H1 (cell line): ENCODE results near the gene CYBA. TPM values are rescaled to one million over a fixed set of nuclear protein-coding genes. Genes with fewer than 3 reads are reported as not detected.

Experiments used
- CTCF ChIA-PET: fragments of 300-600 bp; sonication (Branson Sonifier 250); formaldehyde crosslinking; loops from one replicate; lab custom pipeline; 2021; ENCODE audit not compliant: partially characterized antibody; lab: Charles Lee
- POLR2A ChIA-PET: fragments of 300-600 bp; sonication (Branson Sonifier 250); formaldehyde crosslinking; loops from one replicate; lab custom pipeline; 2021; ENCODE audit warnings: inconsistent platforms; ENCODE audit not compliant: partially characterized antibody; lab: Charles Lee
- DNase-seq, 2 experiments: peaks; one replicate each; pipeline versions ENCODE4 v3.0.0 to v3.0.0-alpha.2; 2010 to 2022; ENCODE audit warnings: low spot score in 2 of 2, low read depth in 1 of 2, mixed read lengths in 1 of 2
- FAIRE-seq: peaks from 2 replicates; lab custom pipeline; 2011; peaks lifted over from hg19 to GRCh38; lab: Jason Lieb, UNC
- H2AFZ ChIP-seq: 2 replicates; pipeline ENCODE4 v1.8.1; 2012; ENCODE audit warnings: low read length, inconsistent platforms
- H2AK5ac ChIP-seq: 2 replicates; pipeline ENCODE4 v1.6.1; 2013; ENCODE audit warnings: low read depth, low read length
- H2BK120ac ChIP-seq: replicated peaks from 2 replicates; pipeline ENCODE3; 2013; ENCODE audit warnings: low read depth, low read length, inconsistent platforms
- H2BK12ac ChIP-seq: 2 replicates; pipeline ENCODE4 v1.6.1; 2013; ENCODE audit warnings: low read depth, low read length
- H2BK15ac ChIP-seq: 2 replicates; pipeline ENCODE4 v1.6.1; 2013; ENCODE audit warnings: low read length
- H2BK20ac ChIP-seq: 2 replicates; pipeline ENCODE4 v1.6.1; 2013; ENCODE audit warnings: low read length
- H2BK5ac ChIP-seq: 2 replicates; pipeline ENCODE4 v1.6.1; 2013; ENCODE audit warnings: low read depth, low read length
- H3K14ac ChIP-seq: 2 replicates; pipeline ENCODE4 v1.6.1; 2013; ENCODE audit warnings: inconsistent platforms; ENCODE audit not compliant: insufficient read length
- H3K18ac ChIP-seq: 2 replicates; pipeline ENCODE4 v1.6.1; 2013; ENCODE audit warnings: low read length; ENCODE audit errors: extremely low read depth
- H3K23ac ChIP-seq: 2 replicates; pipeline ENCODE4 v1.6.1; 2013; ENCODE audit warnings: inconsistent platforms; ENCODE audit not compliant: insufficient read length
- H3K23me2 ChIP-seq: 2 replicates; pipeline ENCODE4 v1.6.1; 2013; ENCODE audit warnings: low read depth, low read length
- H3K27ac ChIP-seq: 2 replicates; pipeline ENCODE4 v1.6.1; 2011; ENCODE audit warnings: low read depth, low read length, inconsistent platforms
- H3K27me3 ChIP-seq, 4 experiments: replicated peaks in 1 of 4; 1 replicate in 1 of 4; 2 replicates in 3 of 4; pipeline versions ENCODE4 v1.6.1 to v1.8.1; 2011 to 2013; ENCODE audit warnings: low read length in 3 of 4, mild to moderate bottlenecking in 3 of 4, inconsistent platforms in 2 of 4, mixed read lengths in 2 of 4, moderate library complexity in 1 of 4; ENCODE audit not compliant: control insufficient read depth in 3 of 4, insufficient read depth in 3 of 4; ENCODE audit errors: extremely low read depth in 1 of 4
- H3K36me3 ChIP-seq, 4 experiments: 2 replicates each; pipeline versions ENCODE4 v1.6.1 to v1.8.1; 2011 to 2013; ENCODE audit warnings: mild to moderate bottlenecking in 4 of 4, low read length in 3 of 4, moderate library complexity in 2 of 4, control low read depth in 1 of 4, inconsistent platforms in 1 of 4; ENCODE audit not compliant: insufficient read depth in 4 of 4, control insufficient read depth in 2 of 4
- H3K4ac ChIP-seq: replicated peaks from 2 replicates; pipeline ENCODE3; 2013; ENCODE audit warnings: low read length, low read depth, mixed read lengths, inconsistent platforms; ENCODE audit not compliant: insufficient read length
- H3K4me1 ChIP-seq, 4 experiments: replicated peaks in 1 of 4; 1 replicate in 1 of 4; 2 replicates in 3 of 4; pipeline versions ENCODE4 v1.6.1 to v1.8.1; 2011 to 2013; ENCODE audit warnings: low read length in 3 of 4, inconsistent platforms in 2 of 4, mixed read lengths in 1 of 4; ENCODE audit not compliant: insufficient read depth in 4 of 4, control insufficient read depth in 3 of 4
- H3K4me2 ChIP-seq, 2 experiments: 2 replicates each; pipeline versions ENCODE4 v1.6.1 to v1.8.1; 2011 to 2013; ENCODE audit warnings: low read depth in 2 of 2, low read length in 2 of 2, control low read depth in 1 of 2, inconsistent platforms in 1 of 2, mild to moderate bottlenecking in 1 of 2; ENCODE audit not compliant: insufficient read depth in 1 of 2
- H3K4me3 ChIP-seq, 4 experiments: fragments of 200-600, 300-600 bp in 1 of 4; sonication (generic), shearing (Covaris generic), sonication (Bioruptor Twin) in 1 of 4; 2 replicates each; pipeline versions ENCODE4 v1.5.1 to v1.8.1; 2011 to 2016; ENCODE audit warnings: low read length in 4 of 4, low read depth in 3 of 4, control low read depth in 2 of 4, inconsistent platforms in 2 of 4, mild to moderate bottlenecking in 2 of 4, mixed read lengths in 1 of 4, moderate library complexity in 1 of 4; ENCODE audit not compliant: insufficient read depth in 2 of 4; ENCODE audit errors: extremely low read depth in 1 of 4
- H3K56ac ChIP-seq: replicated peaks from 2 replicates; pipeline ENCODE3; 2013; ENCODE audit warnings: low read depth, mild to moderate bottlenecking, mixed read lengths, low read length, inconsistent platforms; ENCODE audit not compliant: insufficient read length
- H3K79me1 ChIP-seq: 2 replicates; pipeline ENCODE4 v1.6.1; 2013; ENCODE audit warnings: low read depth, low read length, control low read depth
- H3K79me2 ChIP-seq, 2 experiments: 2 replicates each; pipeline versions ENCODE4 v1.6.1 to v1.8.1; 2012 to 2013; ENCODE audit warnings: low read length in 2 of 2, mild to moderate bottlenecking in 2 of 2, inconsistent platforms in 1 of 2; ENCODE audit not compliant: insufficient read depth in 2 of 2, control insufficient read depth in 1 of 2
- H3K9ac ChIP-seq, 4 experiments: replicated peaks in 1 of 4; 1 replicate in 1 of 4; 2 replicates in 3 of 4; pipeline versions ENCODE4 v1.6.1 to v1.8.1; 2011 to 2013; ENCODE audit warnings: low read depth in 3 of 4, low read length in 3 of 4, control low read depth in 2 of 4, mild to moderate bottlenecking in 2 of 4, moderate library complexity in 2 of 4, inconsistent platforms in 1 of 4; ENCODE audit errors: extremely low read depth in 1 of 4
- H3K9me3 ChIP-seq, 2 experiments: 2 replicates each; pipeline versions ENCODE4 v1.6.1 to v1.8.1; 2012 to 2013; ENCODE audit warnings: mild to moderate bottlenecking in 2 of 2, moderate library complexity in 2 of 2, control low read depth in 1 of 2, inconsistent platforms in 1 of 2, low read depth in 1 of 2, low read length in 1 of 2, mixed read lengths in 1 of 2; ENCODE audit not compliant: insufficient read depth in 2 of 2
- H4K20me1 ChIP-seq, 2 experiments: replicated peaks in 1 of 2; 2 replicates each; pipeline versions ENCODE3 to v1.8.1; 2011 to 2013; ENCODE audit warnings: inconsistent platforms in 2 of 2, low read length in 2 of 2, mild to moderate bottlenecking in 1 of 2; ENCODE audit not compliant: insufficient read depth in 2 of 2, control insufficient read depth in 1 of 2
- H4K5ac ChIP-seq: 2 replicates; pipeline ENCODE4 v1.6.1; 2013; ENCODE audit warnings: low read length, low read depth, mixed read lengths, inconsistent platforms; ENCODE audit not compliant: insufficient read length
- H4K8ac ChIP-seq: 2 replicates; pipeline ENCODE4 v1.8.0; 2013; ENCODE audit warnings: mild to moderate bottlenecking, moderate library complexity, low read length, inconsistent platforms; ENCODE audit not compliant: insufficient read depth; ENCODE audit errors: extremely low read depth
- H4K91ac ChIP-seq: replicated peaks from 2 replicates; pipeline ENCODE3; 2013; ENCODE audit warnings: low read length, mixed read lengths, inconsistent platforms; ENCODE audit not compliant: insufficient read length
- CBX8 ChIP-seq: fragments of 300-800, 300-1000 bp; sonication (generic); IDR thresholded peaks from 2 replicates; pipeline ENCODE4 v1.7.1; 2016; ENCODE audit warnings: low read depth, low read length, borderline replicate concordance
- CTCF ChIP-seq, 3 experiments: IDR thresholded peaks; 1 replicate in 2 of 3; 2 replicates in 1 of 3; pipeline versions ENCODE4 v1.5.1 to v1.6.1; 2011; ENCODE audit warnings: low read length in 3 of 3, mild to moderate bottlenecking in 3 of 3, inconsistent platforms in 2 of 3, low read depth in 1 of 3, moderate library complexity in 1 of 3; ENCODE audit not compliant: insufficient read depth in 1 of 3; ENCODE audit errors: control extremely low read depth in 1 of 3
- RAD21 ChIP-seq, 2 experiments: IDR thresholded peaks in 1 of 2; conservative IDR thresholded peaks in 1 of 2; 2 replicates each; pipeline ENCODE4 v1.6.1; 2011; ENCODE audit warnings: low read depth in 2 of 2, low read length in 2 of 2, improper control_type of control experiment in 1 of 2, inconsistent platforms in 1 of 2, mild to moderate bottlenecking in 1 of 2, moderate library complexity in 1 of 2
- SRF ChIP-seq: IDR thresholded peaks from 2 replicates; pipeline ENCODE4 v1.6.1; 2011; ENCODE audit warnings: mild to moderate bottlenecking, low read depth, low read length, moderate library complexity
- WGBS, 2 experiments: shearing (Covaris generic) in 1 of 2; methylation state at CpG; one replicate each; pipeline versions ENCODE4 v1.1.6 to v1.1.7; 2013 to 2015; ENCODE audit warnings: low lambda C conversion rate in 2 of 2, mixed read lengths in 2 of 2, inconsistent platforms in 1 of 2, low coverage in 1 of 2, missing lambda C conversion rate in 1 of 2; ENCODE audit not compliant: insufficient replicate concordance in 2 of 2, insufficient coverage in 1 of 2, insufficient read length in 1 of 2; ENCODE audit errors: extremely low coverage in 1 of 2, missing lambda C conversion rate in 1 of 2; 5-methylcytosine and 5-hydroxymethylcytosine counted together
- polyA plus RNA-seq, 7 experiments: library from polyadenylated mRNA; depleted of rRNA in 3 of 7; stranded (reverse) in 5 of 7; unstranded in 2 of 7; fragments of >200 nt in 5 of 7; fragments of 200-250 nt in 2 of 7; gene quantifications; 1 replicate in 5 of 7; 2 replicates in 1 of 7; 4 replicates in 1 of 7; pipeline versions ENCODE4 v1.2.1 to v1.2.3, GENCODE V29; 2011 to 2013; ENCODE audit warnings: missing spikeins in 2 of 7, mixed read lengths in 2 of 7
- total RNA-seq: library from RNA; stranded (reverse); fragmentation: NEBNext Ultra II Directional; extraction: Animal tissue kit (Norgen Biotek cat#: 25700); gene quantifications from 2 replicates; pipeline ENCODE4 v1.2.1, GENCODE V29; 2021

Gene CYBA
- total and polyA plus RNA-seq, 2 of the 8 experiments (the other 6 are each of a cell fraction or from before 2014, with no cell fraction given), result 136 to 254 TPM

GRCh38 chr16:88642881-88643643, 7.8 kb downstream of the CYBA start:
- Histone ChIP-seq H3K23me2 (peaks cover 2% of the 10 kb centered on the region; the same call in 1 of the 2 replicates), H2AFZ (no peak overlapping the region), H2BK120ac (no peak overlapping the region), H3K56ac (no peak overlapping the region), H2BK15ac (no peak overlapping the region), H2BK12ac (no peak overlapping the region), H4K5ac (no peak overlapping the region), H3K9ac (no peak overlapping the region), H3K4me3 (no peak overlapping the region), H3K36me3 (peaks cover 0 to 5% (median 0%) of the 10 kb centered on the region in 4 experiments; a peak in 1 of 8 replicates), H3K27me3 (0 out of 7 replicates have a peak, but pooled peaks cover 0 to 2% (median 0%) of the 10 kb centered on the region in 4 experiments), H3K79me1 (0 out of 2 replicates have a peak, but pooled peaks cover 3% of the 10 kb centered on the region), H3K18ac (no peak overlapping the region), H4K8ac (no peak overlapping the region; the same call in 1 of the 2 replicates), H3K14ac (no peak overlapping the region), H3K79me2 (no peaks in the 10 kb centered on the region), H3K23ac (no peak overlapping the region), H2AK5ac (no peak overlapping the region), H3K4me2 (no peak overlapping the region), H3K4ac (no peak overlapping the region), H4K91ac (no peak overlapping the region), H4K20me1 (peaks cover 2 to 3% of the 10 kb centered on the region in 2 experiments), H3K4me1 (peaks cover 5 to 24% (median 19%) of the 10 kb centered on the region in 4 experiments), H2BK5ac (no peak overlapping the region), H3K9me3 (no peaks in the 10 kb centered on the region), H3K27ac (no peak overlapping the region), H2BK20ac (no peak overlapping the region)
- ChIA-PET CTCF (interaction anchor here (0.6 to 1.3 kb wide), 6 partner anchors 10 to 1156 kb away, joined by 3 to 4 read pairs (median 3); no protein-coding TSS in a partner anchor), POLR2A (interaction anchor here (2.0 kb wide), 1 partner anchor 9 kb away, joined by 5 read pairs; no protein-coding TSS in a partner anchor)
- 90% methylated on average over 50 of the region's 58 CpGs; no CpG with 5 or more reads in 1 of the 2 experiments for WGBS, 2 experiments
- no peak for DNase-seq
- no peak for FAIRE-seq
- 0 out of 4 replicates have a peak, but pooled peaks have one; percentile 11 to 14 for TF ChIP-seq RAD21 (IDR thresholded peaks at IDR 0.05 in 1 of 2, conservative IDR thresholded peaks at IDR 0.05 in 1 of 2; ENCODE audit: low read depth in 2 of 2, low read length in 2 of 2)
- no peak for TF ChIP-seq CBX8
- peak in 1 of 3 experiments; percentile 8; a peak in 1 of 4 replicates for TF ChIP-seq CTCF (IDR thresholded peaks at IDR 0.05; ENCODE audit: control extremely low read depth in 1 of 3, insufficient read depth in 1 of 3, low read depth in 1 of 3, low read length in 3 of 3)
- TF ChIP-seq SRF, result no peak
